Measurements from ENCODE around the gene PI4KB. TPM values are rescaled to one million over a fixed set of nuclear protein-coding genes. Genes with fewer than 3 reads are reported as not detected.

Gene PI4KB
- 100 to 1,000 TPM in 1 of 4 donors, 10 to 100 TPM in 3; 69.9 to 100 (median 72.3) TPM for total RNA-seq

GRCh38 chr1:151327223-151327902 is at the start of gene PI4KB:
TSS of gene PI4KB (minus strand) at chr1:151327416. CDS start at chr1:151316481, 10,935 bp downstream.
- peak; percentile 87 to 96 for DNase-seq (ENCODE audit: low spot score in 2 of 2)
- TF ChIP-seq EP300 (IDR thresholded peaks at IDR 0.05) (peak; percentile 67 to 87), POLR2A (IDR thresholded peaks at IDR 0.05) (peak; percentile 53 to 73), CTCF (IDR thresholded peaks at IDR 0.05) (peak in 2 of 5 experiments; percentile 22 to 31)
- H3K27ac ChIP-seq: peak within 1 kb of the TSS; percentile 86 to 96 (median 92)
- peak within 1 kb of the TSS; percentile 74 to 90 (median 82) for H3K4me3 ChIP-seq
- WGBS, 2 donors: 0% methylated on average over 40 of the region's 40 CpGs
- H3K27me3 ChIP-seq: no peaks in the 10 kb centered on the region
- H3K9me3 ChIP-seq: no peaks in the 10 kb centered on the region
- peaks cover 0 to 36% (median 0%) of the 10 kb centered on the region in 3 donors for H3K36me3 ChIP-seq
- H3K4me1 ChIP-seq: peaks cover 0 to 47% (median 19%) of the 10 kb centered on the region in 4 donors

GRCh38 chr1:151373196-151373595 is 46.0 kb upstream of the PI4KB start:
- peaks cover 0 to 48% (median 38%) of the 10 kb centered on the region in 4 donors for H3K4me1 ChIP-seq

GRCh38 chr1:151372058-151372934 is 45.1 kb upstream of the PI4KB start, which contains the start of gene SELENBP1:
TSS of gene SELENBP1 (minus strand) at chr1:151372705. CDS start at chr1:151372641, 64 bp downstream.
- H3K27ac ChIP-seq: peak within 1 kb of the TSS; percentile 49 to 81 (median 74)
- DNase-seq (ENCODE audit: low spot score in 2 of 2): peak; percentile 80 to 86
- WGBS, 2 donors: 29 to 32% methylated on average over 11 of the region's 11 CpGs
- no peaks in the 10 kb centered on the region for H3K27me3 ChIP-seq
- H3K9me3 ChIP-seq: no peaks in the 10 kb centered on the region
- peaks cover 0 to 57% (median 38%) of the 10 kb centered on the region in 4 donors for H3K4me1 ChIP-seq
- peak within 1 kb of the TSS; percentile 17 to 54 (median 38) for H3K4me3 ChIP-seq
- TF ChIP-seq POLR2A (IDR thresholded peaks at IDR 0.05): peak in 1 of 2 donors; percentile 73
- peak; percentile 20 to 83 for TF ChIP-seq EP300 (IDR thresholded peaks at IDR 0.05)
- TF ChIP-seq CTCF (IDR thresholded peaks at IDR 0.05): no peak
- H3K36me3 ChIP-seq: no peaks in the 10 kb centered on the region

More at GRCh38 chr1:151373196-151373595, 46.0 kb upstream of the PI4KB start:
- Histone ChIP-seq H3K4me3 (no peak overlapping the region), H3K27me3 (no peaks in the 10 kb centered on the region), H3K27ac (no peak overlapping the region), H3K36me3 (no peaks in the 10 kb centered on the region), H3K9me3 (no peaks in the 10 kb centered on the region)
- TF ChIP-seq POLR2A (IDR thresholded peaks at IDR 0.05) (no peak), CTCF (IDR thresholded peaks at IDR 0.05) (no peak), EP300 (IDR thresholded peaks at IDR 0.05) (no peak)
- 94% methylated on average over 14 of the region's 14 CpGs for WGBS, 2 donors
- DNase-seq (ENCODE audit: low spot score in 2 of 2): no peak

GRCh38 chr1:151371370-151372057 is 44.3 kb upstream of the PI4KB start:
- DNase-seq (ENCODE audit: low spot score in 2 of 2): peak; percentile 61 to 72
- H3K4me1 ChIP-seq: peaks cover 0 to 57% (median 38%) of the 10 kb centered on the region in 4 donors
- peak overlapping the region; percentile 49 to 81 (median 74) for H3K27ac ChIP-seq
- no peaks in the 10 kb centered on the region for H3K27me3 ChIP-seq
- H3K4me3 ChIP-seq: peak overlapping the region; percentile 17 to 54 (median 38)
- WGBS, 2 donors: 14% methylated on average over 9 of the region's 9 CpGs
- H3K9me3 ChIP-seq: no peaks in the 10 kb centered on the region
- H3K36me3 ChIP-seq: peaks cover 0 to 4% (median 0%) of the 10 kb centered on the region in 3 donors
- TF ChIP-seq EP300 (IDR thresholded peaks at IDR 0.05) (peak in 1 of 2 donors; percentile 42), POLR2A (IDR thresholded peaks at IDR 0.05) (no peak)
